ENCODE measurements around the gene ZIC4.

- no peak for TF ChIP-seq CTCF (conservative IDR thresholded peaks at IDR 0.05; ENCODE audit: low read depth, low read length)
- no peak for TF ChIP-seq MAFK (IDR thresholded peaks at IDR 0.05; ENCODE audit: low read depth, low read length)
- TF ChIP-seq CEBPB (IDR thresholded peaks at IDR 0.05; ENCODE audit: low read depth, low read length) = no peak
- no peak for TF ChIP-seq SMC3 (IDR thresholded peaks at IDR 0.05; ENCODE audit: low read depth, low read length)
- TF ChIP-seq MXI1 (IDR thresholded peaks at IDR 0.05; ENCODE audit: borderline replicate concordance, low read depth, low read length) = no peak
- TF ChIP-seq POLR2A (IDR thresholded peaks at IDR 0.05; ENCODE audit: low read depth, low read length) = no peak
- no peak for TF ChIP-seq RAD21 (IDR thresholded peaks at IDR 0.05; ENCODE audit: low read length)
- no peak for TF ChIP-seq RCOR1 (IDR thresholded peaks at IDR 0.05; ENCODE audit: insufficient replicate concordance, low read length)
- no peak for TF ChIP-seq CHD1 (IDR thresholded peaks at IDR 0.05; ENCODE audit: low read depth, low read length)
- TF ChIP-seq MAZ (IDR thresholded peaks at IDR 0.05; ENCODE audit: borderline replicate concordance, low read depth, low read length) = no peak
- no peak for TF ChIP-seq USF2 (IDR thresholded peaks at IDR 0.05; ENCODE audit: low read depth, low read length)
- no peak for TF ChIP-seq RFX5 (IDR thresholded peaks at IDR 0.05; ENCODE audit: low read depth, low read length)
- no peak for TF ChIP-seq ELK1 (IDR thresholded peaks at IDR 0.05; ENCODE audit: borderline replicate concordance, low read depth, low read length)
- no peak for TF ChIP-seq NFE2L2 (IDR thresholded peaks at IDR 0.05; ENCODE audit: low read depth, low read length)
These were observed 51.1 kb downstream of the ZIC4 start for GRCh38 chr3:147355084-147355752.
